HCT116 (cell line): ENCODE results near the gene SMAD2.

Source experiments
- CEBPB ChIP-seq: IDR thresholded peaks from 2 replicates; pipeline ENCODE4 v1.6.1; 2012; ENCODE audit warnings: low read depth
- CTCF ChIP-seq, 3 experiments: fragments of 200-600 bp in 1 of 3; sonication (generic) in 1 of 3; IDR thresholded peaks in 2 of 3; conservative IDR thresholded peaks in 1 of 3; 2 replicates each; pipeline ENCODE4 v1.5.1; 2012 to 2017; ENCODE audit warnings: low read depth in 2 of 3, low read length in 2 of 3, antibody characterized with exemption in 1 of 3, borderline replicate concordance in 1 of 3, control low read depth in 1 of 3, mild to moderate bottlenecking in 1 of 3, mixed read lengths in 1 of 3, mixed run types in 1 of 3, moderate library complexity in 1 of 3; ENCODE audit not compliant: insufficient read depth in 1 of 3
- EZH2 ChIP-seq: fragments of 200-600 bp; sonication (generic); IDR thresholded peaks from 2 replicates; pipeline ENCODE4 v1.6.1; 2017; ENCODE audit warnings: antibody characterized with exemption, mixed run types
- POLR2AphosphoS5 ChIP-seq: IDR thresholded peaks from 2 replicates; pipeline ENCODE4 v1.6.1; 2011; ENCODE audit warnings: mild to moderate bottlenecking, low read depth, low read length, moderate library complexity
- YY1 ChIP-seq: IDR thresholded peaks from 2 replicates; pipeline ENCODE4 v1.6.1; 2011; ENCODE audit warnings: low read length, low read depth, moderate library complexity, mild to moderate bottlenecking; ENCODE audit not compliant: insufficient replicate concordance; ENCODE audit errors: extremely low read depth

DNA sequence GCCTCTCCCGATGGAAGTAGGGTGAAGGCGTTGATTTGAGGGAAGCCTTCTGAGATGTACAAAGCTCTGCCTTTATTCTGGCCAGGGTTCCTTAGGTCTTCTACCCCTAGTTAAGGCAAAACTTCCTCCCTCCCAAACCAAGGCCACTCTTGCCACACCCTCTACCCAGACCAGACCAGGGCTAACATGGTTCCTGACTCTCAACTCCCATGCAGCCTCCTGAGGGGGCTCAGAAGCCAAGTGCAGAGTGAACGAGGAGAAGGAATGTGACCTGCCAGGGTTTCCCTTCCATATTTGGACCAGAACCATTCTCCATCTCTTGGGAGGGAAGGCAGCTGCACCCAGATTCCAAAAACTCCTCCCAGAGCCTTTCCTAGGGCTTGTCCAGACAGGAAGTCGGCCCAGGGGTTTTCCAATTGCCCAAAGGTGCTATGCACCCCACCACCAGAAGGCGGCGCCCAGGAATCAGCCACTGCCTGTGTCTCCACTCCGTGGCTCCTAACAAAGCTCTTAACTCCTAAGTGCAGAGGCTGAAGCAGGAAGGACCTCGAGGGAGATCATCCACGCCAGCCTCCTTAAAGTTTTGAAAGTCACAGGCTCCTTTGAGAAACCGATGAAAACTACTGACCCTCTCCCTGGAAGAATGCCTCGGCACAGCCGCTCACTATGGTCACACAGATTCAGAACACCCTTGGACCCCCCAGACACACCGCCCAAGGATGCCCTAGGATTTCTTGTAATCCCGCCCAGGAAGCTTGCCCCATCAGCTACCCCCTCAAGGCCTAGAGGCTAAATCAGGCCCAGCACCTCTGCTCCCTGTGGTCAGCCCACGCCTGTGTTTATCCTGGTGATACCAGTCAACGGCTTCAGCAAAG is 157.8 kb downstream of the SMAD2 start:
- no peak for TF ChIP-seq POLR2AphosphoS5
- no peak for TF ChIP-seq EZH2
- TF ChIP-seq CEBPB, result no peak
- TF ChIP-seq CTCF (IDR thresholded peaks at IDR 0.05 in 2 of 3, conservative IDR thresholded peaks at IDR 0.05 in 1 of 3; ENCODE audit: borderline replicate concordance in 1 of 3, insufficient read depth in 1 of 3, low read depth in 2 of 3, low read length in 2 of 3), result peak; percentile 79 to 96 (median 91)
- TF ChIP-seq YY1, result no peak
